ENCODE results near the gene DUSP23. TPM values are rescaled to one million over a fixed set of nuclear protein-coding genes. Genes with fewer than 3 reads are reported as not detected.

The DUSP23 gene
- polyA plus RNA-seq, 1 experiment = 22.8 TPM

DNA sequence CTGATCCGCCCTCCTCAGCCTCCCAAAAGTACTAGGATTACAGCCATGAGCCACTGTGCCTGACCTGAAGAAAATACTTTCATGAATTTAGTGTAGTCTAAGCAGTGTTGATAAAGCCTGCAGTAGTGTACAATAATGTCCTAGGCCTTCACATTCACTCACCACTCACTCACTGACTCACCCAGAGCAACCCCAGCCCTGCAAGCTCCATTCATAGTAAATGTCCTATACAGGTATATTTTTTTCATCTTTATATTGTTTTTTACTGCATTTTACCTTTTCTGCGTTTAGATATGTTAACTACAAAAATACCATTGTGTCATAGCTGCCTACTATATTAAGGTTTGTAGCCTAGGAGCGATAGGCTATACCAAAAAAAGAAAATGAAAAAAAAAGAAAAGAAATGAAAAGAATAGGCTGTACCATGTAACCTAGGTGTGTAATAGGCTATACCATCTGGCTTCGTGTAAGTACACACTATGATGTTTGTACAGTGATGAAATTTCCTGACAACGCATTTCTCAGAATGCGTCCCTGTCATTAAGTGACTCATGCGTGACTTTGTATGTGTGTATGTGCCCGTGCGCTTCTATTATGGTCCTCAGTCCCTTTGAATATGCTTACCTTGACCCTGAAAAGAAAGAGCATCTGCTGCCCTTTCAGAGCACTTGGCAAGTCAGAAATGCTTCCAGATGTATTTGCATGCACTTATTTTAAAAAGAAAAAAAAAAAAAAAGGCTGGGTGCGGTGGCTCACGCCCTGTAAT is 36.7 kb downstream of the DUSP23 start:
- CTCF ChIA-PET = interaction anchor here (1.2 to 2.6 kb wide), 2 partner anchors 18 to 656 kb away, joined by 3 to 16 read pairs; no protein-coding TSS in a partner anchor
- H3K36me3 ChIP-seq (ENCODE audit: control insufficient read depth, insufficient read depth, low read length) = no peaks in the 10 kb centered on the region
- H3K27me3 ChIP-seq (ENCODE audit: control insufficient read depth, insufficient read depth, low read length) = peaks cover 18% of the 10 kb centered on the region
- no peak for DNase-seq (ENCODE audit: low read depth)
- H3K4me3 ChIP-seq (ENCODE audit: low read depth, low read length) = no peak overlapping the region
- TF ChIP-seq CTCF (IDR thresholded peaks at IDR 0.05; ENCODE audit: insufficient read depth, low read depth, low read length) = no peak
- POLR2A ChIA-PET = interaction anchor here (0.6 kb wide), 1 partner anchor 8 kb away, joined by 16 read pairs; no protein-coding TSS in a partner anchor

DNA sequence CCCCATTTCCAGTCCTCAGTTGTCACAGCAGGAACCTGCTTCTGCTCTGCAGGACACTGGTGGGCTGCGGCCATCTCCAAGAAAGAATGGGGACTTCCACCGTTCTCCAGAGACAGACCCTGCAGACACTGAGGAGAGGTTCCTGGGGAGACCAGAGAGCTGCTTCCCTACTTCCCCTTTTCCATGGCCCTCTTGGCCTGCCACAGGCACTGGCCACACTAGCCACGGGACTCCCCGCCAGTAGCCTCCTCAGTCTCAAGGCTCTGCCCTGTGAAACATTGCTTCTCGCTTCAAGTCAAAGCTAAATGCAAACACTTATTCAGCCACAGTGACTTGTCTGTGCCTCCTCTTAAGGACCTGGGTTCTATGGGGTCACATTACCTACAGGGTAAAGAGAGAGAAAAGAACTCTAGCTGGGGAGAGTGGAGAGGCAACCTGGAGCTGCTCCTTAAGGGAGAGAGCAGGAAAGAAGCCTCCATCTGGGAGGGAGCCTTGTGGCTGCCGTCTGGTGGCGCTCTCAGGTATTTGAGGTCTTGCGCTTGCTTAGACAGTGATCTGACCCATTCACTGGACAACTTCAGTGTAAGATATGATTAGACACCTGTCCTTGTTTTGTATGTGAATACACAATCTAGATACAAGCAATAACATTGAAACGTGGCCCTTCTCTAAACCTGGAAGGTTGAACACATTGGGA is 40.6 kb downstream of the DUSP23 start:
- POLR2A ChIA-PET = no interaction called here
- Histone ChIP-seq H3K36me3 (ENCODE audit: control insufficient read depth, insufficient read depth, low read length) (no peaks in the 10 kb centered on the region), H3K27me3 (ENCODE audit: control insufficient read depth, insufficient read depth, low read length) (peaks cover 17% of the 10 kb centered on the region), H3K4me3 (ENCODE audit: low read depth, low read length) (no peak overlapping the region)
- DNase-seq (ENCODE audit: low read depth) = no peak
- CTCF ChIA-PET = interaction anchor here (1.0 kb wide), 1 partner anchor 22 kb away, joined by 6 read pairs; no protein-coding TSS in a partner anchor
- TF ChIP-seq CTCF (IDR thresholded peaks at IDR 0.05; ENCODE audit: insufficient read depth, low read depth, low read length) = no peak

- POLR2A ChIA-PET = no interaction called here
- peaks cover 17% of the 10 kb centered on the region for H3K27me3 ChIP-seq (ENCODE audit: control insufficient read depth, insufficient read depth, low read length)
- no peak for DNase-seq (ENCODE audit: low read depth)
- no peak overlapping the region for H3K4me3 ChIP-seq (ENCODE audit: low read depth, low read length)
- CTCF ChIA-PET = interaction anchor here (1.1 to 1.5 kb wide), 3 partner anchors 9 to 24 kb away, joined by 3 to 5 read pairs (median 3); no protein-coding TSS in a partner anchor
- TF ChIP-seq CTCF (IDR thresholded peaks at IDR 0.05; ENCODE audit: insufficient read depth, low read depth, low read length) = no peak
- no peaks in the 10 kb centered on the region for H3K36me3 ChIP-seq (ENCODE audit: control insufficient read depth, insufficient read depth, low read length)
These were observed 42.6 kb downstream of the DUSP23 start for GRCh38 chr1:159823406-159823805.

DNA sequence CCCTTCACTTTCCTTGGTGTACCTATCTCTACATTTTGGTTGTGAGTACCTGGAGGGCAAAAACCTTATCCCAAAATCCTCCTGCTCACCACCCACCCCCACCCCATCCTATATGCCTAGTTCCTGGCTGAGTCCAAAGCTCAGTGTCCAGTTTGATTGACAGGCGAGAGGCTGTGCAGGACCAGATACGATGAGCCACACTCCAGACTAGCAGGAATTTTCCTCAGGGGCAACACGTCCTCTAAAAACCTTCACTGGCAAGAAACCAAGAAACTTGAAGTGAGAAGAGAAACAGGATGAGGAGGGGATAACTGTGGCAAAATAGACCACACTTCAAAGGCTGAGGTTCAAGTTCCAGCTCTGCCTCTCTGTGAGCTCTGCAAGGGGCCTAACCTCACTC is 44.8 kb downstream of the DUSP23 start:
- CTCF ChIA-PET = interaction anchor here (1.4 to 1.6 kb wide), 2 partner anchors 21 to 27 kb away, joined by 3 to 4 read pairs; no protein-coding TSS in a partner anchor
- POLR2A ChIA-PET = interaction anchor here (0.6 kb wide), 1 partner anchor 9 kb away, joined by 16 read pairs; no protein-coding TSS in a partner anchor

More for the DNA sequence above, 44.8 kb downstream of the DUSP23 start:
- Histone ChIP-seq H3K4me3 (ENCODE audit: low read depth, low read length) (no peak overlapping the region), H3K36me3 (ENCODE audit: control insufficient read depth, insufficient read depth, low read length) (no peaks in the 10 kb centered on the region), H3K27me3 (ENCODE audit: control insufficient read depth, insufficient read depth, low read length) (peaks cover 13% of the 10 kb centered on the region)
- DNase-seq (ENCODE audit: low read depth) = no peak
- TF ChIP-seq CTCF (IDR thresholded peaks at IDR 0.05; ENCODE audit: insufficient read depth, low read depth, low read length) = no peak
